GM18498 (cell line): ENCODE measurements around the gene TKTL1.

Source experiments
- ATAC-seq: cut with Tn5 transposase; IDR thresholded peaks from one replicate; pipeline ENCODE4 v1.9.1; 2021; ENCODE audit warnings: mild to moderate bottlenecking, moderate library complexity; ENCODE audit not compliant: unreplicated experiment

TKTL1 gene

GRCh38 chrX:154341399-154342298 is 46.1 kb downstream of the TKTL1 start:
- ATAC-seq: peak; percentile 73

- peak; percentile 18 for ATAC-seq
These were observed 47.5 kb downstream of the TKTL1 start for GRCh38 chrX:154343063-154343462.

GRCh38 chrX:154343620-154344019 is 48.0 kb downstream of the TKTL1 start:
- peak; percentile 25 for ATAC-seq

- ATAC-seq: no peak
These were observed 52.5 kb downstream of the TKTL1 start for GRCh38 chrX:154348114-154348531.

GRCh38 chrX:154348646-154349358 is 53.2 kb downstream of the TKTL1 start:
- no peak for ATAC-seq

- ATAC-seq: no peak
These were observed 53.9 kb downstream of the TKTL1 start for GRCh38 chrX:154349359-154349935.

- no peak for ATAC-seq
These were observed 54.4 kb downstream of the TKTL1 start for GRCh38 chrX:154349979-154350378.

- no peak for ATAC-seq
These were observed 55.0 kb downstream of the TKTL1 start for GRCh38 chrX:154350429-154351182.

- no peak for ATAC-seq
These were observed 55.8 kb downstream of the TKTL1 start for GRCh38 chrX:154351183-154352011.

GRCh38 chrX:154352012-154352401 is 56.4 kb downstream of the TKTL1 start:
- no peak for ATAC-seq

GRCh38 chrX:154352466-154352865 is 56.9 kb downstream of the TKTL1 start:
- ATAC-seq: no peak

GRCh38 chrX:154353172-154353843 is 57.7 kb downstream of the TKTL1 start:
- no peak for ATAC-seq

- no peak for ATAC-seq
These were observed 58.4 kb downstream of the TKTL1 start for GRCh38 chrX:154354013-154354412.

GRCh38 chrX:154354516-154354915 is 58.9 kb downstream of the TKTL1 start:
- ATAC-seq: no peak

GRCh38 chrX:154355094-154355775 is 59.6 kb downstream of the TKTL1 start:
- ATAC-seq: no peak

GRCh38 chrX:154355776-154356140 is 60.2 kb downstream of the TKTL1 start:
- no peak for ATAC-seq

- no peak for ATAC-seq
These were observed 61.0 kb downstream of the TKTL1 start for GRCh38 chrX:154356596-154356995.

GRCh38 chrX:154357205-154357604 is 61.6 kb downstream of the TKTL1 start:
- no peak for ATAC-seq

- ATAC-seq: no peak
These were observed 62.4 kb downstream of the TKTL1 start for GRCh38 chrX:154358011-154358410.
